Motor neuron (in vitro differentiated cells): Measurements from ENCODE around the gene TEDC1. TPM values are rescaled to one million over a fixed set of nuclear protein-coding genes. Genes with fewer than 3 reads are reported as not detected.
A peak's percentile ranks its signal among the peaks of the same experiment; 100 is the strongest.

ENCODE experiments used
- ATAC-seq, 8 experiments: fragments of 200-7000 bp; cut with Tn5 transposase; replicated peaks in 6 of 8; 2 replicates each; pipeline ENCODE4 v1.8.0; 2021; ENCODE audit warnings: mild to moderate bottlenecking in 8 of 8, moderate library complexity in 8 of 8
- H3K27ac ChIP-seq, 2 donors: fragments of 250-450 bp; sonication (Bioruptor Pico); 2 replicates each; pipeline ENCODE4 v1.9.0; 2021; ENCODE audit warnings: antibody characterized with exemption in 2 of 2, mild to moderate bottlenecking in 2 of 2, moderate library complexity in 1 of 2
- H3K4me1 ChIP-seq, 2 donors: fragments of 250-450 bp; sonication (Bioruptor Pico); replicated peaks in 1 of 2; 2 replicates each; pipeline ENCODE4 v1.6.1; 2021; ENCODE audit warnings: antibody characterized with exemption in 2 of 2, mild to moderate bottlenecking in 2 of 2, moderate library complexity in 1 of 2
- H3K4me3 ChIP-seq, 5 donors: fragments of 250-450 bp; sonication (Bioruptor Pico); 2 replicates each; pipeline ENCODE4 v1.9.0; 2021; ENCODE audit warnings: antibody characterized with exemption in 5 of 5, mild to moderate bottlenecking in 5 of 5, moderate library complexity in 4 of 5
- WGBS, 10 experiments: fragments of 450-650 bp; shearing (Covaris generic); methylation state at CpG; one replicate each; pipeline ENCODE4 v1.0.0; 2022; 5-methylcytosine and 5-hydroxymethylcytosine counted together
- in situ Hi-C, 9 experiments: fragments of 400-800 bp; cut with MboI; loops; one replicate each; pipeline ENCODE4 v1.15.0; 2021; ENCODE audit warnings: low sequenced_read_pairs in 9 of 9, low pct_unique_long_range_greater_than_20kb in 2 of 9; ENCODE audit not compliant: unreplicated experiment in 9 of 9
- total RNA-seq, 8 experiments: library from RNA; unstranded; fragments of 300-600 nt; gene quantifications; 2 replicates each; pipeline versions ENCODE4 v1.2.3 to v1.2.4, GENCODE V29; 2022

Gene TEDC1
- total RNA-seq, 8 experiments from 2014 or later = 3.4 to 12.5 (median 5.0) TPM

- peak in 1 of 8 experiments; percentile 0 for ATAC-seq
- in situ Hi-C loops = no loop called here
- WGBS, 10 experiments = 40% methylated on average over 1 of the region's 7 CpGs; no CpG with 5 or more reads in 9 of the 10 experiments
- H3K4me3 ChIP-seq = peak overlapping the region in 4 of 5 donors; percentile 54 to 98 (median 70)
- H3K27ac ChIP-seq = peak overlapping the region in 1 of 2 donors; percentile 92
- H3K4me1 ChIP-seq = peaks cover 49 to 57% of the 10 kb centered on the region in 2 donors
Observed at GRCh38 chr14:105473033-105473676, 17.9 kb upstream of the TEDC1 start.

GRCh38 chr14:105473677-105474482 lies 17.2 kb upstream of the TEDC1 start:
- peak overlapping the region; percentile 70 to 92 for H3K27ac ChIP-seq
- peak overlapping the region; percentile 54 to 98 (median 72) for H3K4me3 ChIP-seq
- 0% methylated on average over 1 to 4 of the region's 60 CpGs; no CpG with 5 or more reads in 8 of the 10 experiments for WGBS, 10 experiments
- peaks cover 49 to 62% of the 10 kb centered on the region in 2 donors for H3K4me1 ChIP-seq
- ATAC-seq = peak; percentile 54 to 81 (median 72)
- in situ Hi-C loops = no loop called here

GRCh38 chr14:105474483-105475268 lies 16.4 kb upstream of the TEDC1 start, which contains the start of gene CRIP2:
TSS of gene CRIP2 (plus strand) at chr14:105474821. CDS start at chr14:105474863, 42 bp downstream.
- in situ Hi-C loops = no loop called here
- Histone ChIP-seq H3K4me3 (peak within 1 kb of the TSS; percentile 54 to 98 (median 72)), H3K27ac (peak within 1 kb of the TSS; percentile 70 to 92), H3K4me1 (peaks cover 49 to 62% of the 10 kb centered on the region in 2 donors)
- peak; percentile 9 to 63 (median 44) for ATAC-seq
- no CpG with 5 or more reads among the region's 118 CpGs for WGBS, 10 experiments

GRCh38 chr14:105475269-105476096 lies 15.6 kb upstream of the TEDC1 start:
- ATAC-seq = peak in 2 of 8 experiments; percentile 0 to 2
- peak overlapping the region; percentile 54 to 98 (median 72) for H3K4me3 ChIP-seq
- H3K27ac ChIP-seq = peak overlapping the region in 1 of 2 donors; percentile 92
- 0 to 6% (median 3%) methylated on average over 2 to 8 of the region's 48 CpGs; no CpG with 5 or more reads in 7 of the 10 experiments for WGBS, 10 experiments
- in situ Hi-C loops = no loop called here
- peaks cover 49 to 61% of the 10 kb centered on the region in 2 donors for H3K4me1 ChIP-seq

GRCh38 chr14:105476097-105476830 lies 14.8 kb upstream of the TEDC1 start:
- in situ Hi-C loops = no loop called here
- Histone ChIP-seq H3K4me3 (peak overlapping the region; percentile 54 to 98 (median 72)), H3K27ac (peak overlapping the region in 1 of 2 donors; percentile 4), H3K4me1 (peaks cover 48 to 61% of the 10 kb centered on the region in 2 donors)
- 26 to 59% methylated on average over 5 of the region's 21 CpGs; no CpG with 5 or more reads in 8 of the 10 experiments for WGBS, 10 experiments
- ATAC-seq = peak in 3 of 8 experiments; percentile 0 to 1 (median 0)

- Histone ChIP-seq H3K4me3 (peak overlapping the region in 4 of 5 donors; percentile 67 to 98 (median 73)), H3K27ac (no peak overlapping the region), H3K4me1 (peaks cover 48 to 60% of the 10 kb centered on the region in 2 donors)
- no peak for ATAC-seq
- 48 to 73% (median 58%) methylated on average over 1 to 7 of the region's 16 CpGs; no CpG with 5 or more reads in 6 of the 10 experiments for WGBS, 10 experiments
- in situ Hi-C loops = no loop called here
Observed at GRCh38 chr14:105476831-105477659, 14.0 kb upstream of the TEDC1 start.

GRCh38 chr14:105477660-105478397 lies 13.2 kb upstream of the TEDC1 start:
- in situ Hi-C loops = no loop called here
- no peak for ATAC-seq
- Histone ChIP-seq H3K27ac (no peak overlapping the region), H3K4me3 (no peak overlapping the region), H3K4me1 (peaks cover 49 to 60% of the 10 kb centered on the region in 2 donors)
- WGBS, 10 experiments = 7% methylated on average over 8 of the region's 56 CpGs; no CpG with 5 or more reads in 9 of the 10 experiments

- Histone ChIP-seq H3K4me3 (no peak overlapping the region), H3K4me1 (peaks cover 43 to 60% of the 10 kb centered on the region in 2 donors), H3K27ac (no peak overlapping the region)
- in situ Hi-C loops = no loop called here
- WGBS, 10 experiments = no CpG with 5 or more reads among the region's 81 CpGs
- ATAC-seq = no peak
Observed at GRCh38 chr14:105478398-105479251, 12.4 kb upstream of the TEDC1 start.

- H3K27ac ChIP-seq = no peak overlapping the region
- no peak for ATAC-seq
- H3K4me3 ChIP-seq = no peak overlapping the region
- peaks cover 41 to 66% of the 10 kb centered on the region in 2 donors for H3K4me1 ChIP-seq
- WGBS, 10 experiments = 50 to 70% (median 70%) methylated on average over 2 to 6 of the region's 34 CpGs; no CpG with 5 or more reads in 7 of the 10 experiments
- in situ Hi-C loops = no loop called here
Observed at GRCh38 chr14:105479431-105480158, 11.5 kb upstream of the TEDC1 start.
